ENCODE results near the gene TSEN54. TPM values are rescaled to one million over a fixed set of nuclear protein-coding genes. Genes with fewer than 3 reads are reported as not detected.

TSEN54 gene
- total and polyA plus RNA-seq, 9 donors: 11.3 to 35.0 (median 18.8) TPM

DNA sequence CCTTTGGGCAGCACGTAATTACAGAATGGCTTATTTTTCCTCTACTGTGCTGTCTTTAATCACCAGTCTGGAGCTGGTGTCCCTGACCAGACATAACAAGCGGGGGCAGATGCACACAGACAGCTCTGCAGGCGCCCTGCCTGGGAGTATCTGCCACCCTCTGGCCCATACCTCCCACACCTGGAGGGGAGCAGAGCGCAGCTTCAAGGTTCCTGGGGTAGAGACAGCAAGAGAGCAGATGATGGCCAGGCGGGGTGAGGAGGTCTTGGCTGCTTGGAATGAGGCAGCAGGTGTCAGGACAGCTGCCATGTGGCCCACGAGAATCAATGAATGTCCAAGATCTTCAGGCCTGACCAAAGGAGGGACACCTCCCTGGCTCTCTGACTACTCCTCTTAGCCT is 36.0 kb upstream of the TSEN54 start:
- Histone ChIP-seq H3K36me3 (no peaks in the 10 kb centered on the region), H3K27ac (no peak overlapping the region), H3K9me3 (no peaks in the 10 kb centered on the region), H3K4me3 (no peak overlapping the region), H3K27me3 (no peaks in the 10 kb centered on the region), H3K4me1 (ENCODE audit: insufficient read depth) (peaks cover 18% of the 10 kb centered on the region)
- no peak for TF ChIP-seq POLR2A (IDR thresholded peaks at IDR 0.05)
- 74 to 82% (median 75%) methylated on average over 6 of the region's 6 CpGs for WGBS, 3 donors
- DNase-seq: no peak
- intact Hi-C loops (cut with DNase I): no loop called here

DNA sequence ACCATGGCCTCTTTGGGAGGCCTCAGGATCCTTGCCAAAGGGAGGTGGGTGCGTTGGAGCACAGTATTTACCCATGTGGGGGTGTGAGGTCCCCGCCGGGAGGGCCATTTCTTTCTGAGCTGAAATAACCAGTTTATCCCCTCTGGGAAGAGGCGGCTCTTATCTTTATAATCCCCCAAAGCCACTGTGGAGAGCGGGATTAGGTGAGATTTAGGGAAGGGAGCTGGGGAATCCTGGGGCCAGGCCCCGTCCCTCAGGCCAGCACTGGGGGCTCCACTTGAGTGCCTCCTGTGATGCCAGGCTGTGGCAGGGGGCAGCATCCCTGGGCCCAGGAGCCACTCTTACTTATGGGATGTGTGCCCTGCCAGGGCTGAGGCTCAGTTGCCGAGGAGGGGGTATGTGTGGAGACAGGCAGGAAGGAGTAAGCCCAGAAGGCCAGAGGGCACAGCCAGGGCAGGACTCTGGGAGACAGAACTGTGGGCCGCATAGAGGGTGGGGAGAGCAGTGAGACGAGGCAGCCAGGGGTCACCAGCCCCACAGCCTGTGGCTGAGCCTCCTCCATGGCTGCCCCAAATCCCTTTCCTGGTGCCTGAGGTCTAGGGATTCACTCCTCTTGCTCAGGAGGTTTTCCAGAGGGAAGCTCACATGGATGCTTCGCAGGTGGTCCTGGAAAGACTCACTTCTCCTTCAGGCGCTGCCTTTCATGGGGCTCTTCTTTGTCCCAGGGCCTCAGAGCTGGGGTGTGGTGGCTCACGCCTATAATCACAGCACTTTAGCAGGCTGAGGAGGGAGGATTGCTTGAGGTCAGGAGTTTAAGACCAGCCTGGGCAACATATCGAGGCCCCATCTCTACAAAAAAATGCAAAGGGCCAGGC is 34.9 kb upstream of the TSEN54 start:
- no peak for DNase-seq
- Histone ChIP-seq H3K27me3 (no peaks in the 10 kb centered on the region), H3K9me3 (no peaks in the 10 kb centered on the region), H3K36me3 (no peaks in the 10 kb centered on the region), H3K4me1 (ENCODE audit: insufficient read depth) (peaks cover 13% of the 10 kb centered on the region), H3K27ac (no peak overlapping the region), H3K4me3 (no peak overlapping the region)
- intact Hi-C loops (cut with DNase I): no loop called here
- 79 to 83% (median 81%) methylated on average over 13 of the region's 13 CpGs for WGBS, 3 donors
- TF ChIP-seq, protein P1, sequence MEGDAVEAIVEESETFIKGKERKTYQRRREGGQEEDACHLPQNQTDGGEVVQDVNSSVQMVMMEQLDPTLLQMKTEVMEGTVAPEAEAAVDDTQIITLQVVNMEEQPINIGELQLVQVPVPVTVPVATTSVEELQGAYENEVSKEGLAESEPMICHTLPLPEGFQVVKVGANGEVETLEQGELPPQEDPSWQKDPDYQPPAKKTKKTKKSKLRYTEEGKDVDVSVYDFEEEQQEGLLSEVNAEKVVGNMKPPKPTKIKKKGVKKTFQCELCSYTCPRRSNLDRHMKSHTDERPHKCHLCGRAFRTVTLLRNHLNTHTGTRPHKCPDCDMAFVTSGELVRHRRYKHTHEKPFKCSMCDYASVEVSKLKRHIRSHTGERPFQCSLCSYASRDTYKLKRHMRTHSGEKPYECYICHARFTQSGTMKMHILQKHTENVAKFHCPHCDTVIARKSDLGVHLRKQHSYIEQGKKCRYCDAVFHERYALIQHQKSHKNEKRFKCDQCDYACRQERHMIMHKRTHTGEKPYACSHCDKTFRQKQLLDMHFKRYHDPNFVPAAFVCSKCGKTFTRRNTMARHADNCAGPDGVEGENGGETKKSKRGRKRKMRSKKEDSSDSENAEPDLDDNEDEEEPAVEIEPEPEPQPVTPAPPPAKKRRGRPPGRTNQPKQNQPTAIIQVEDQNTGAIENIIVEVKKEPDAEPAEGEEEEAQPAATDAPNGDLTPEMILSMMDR (IDR thresholded peaks at IDR 0.05): no peak
- TF ChIP-seq POLR2A (IDR thresholded peaks at IDR 0.05): no peak
- TF ChIP-seq EP300 (IDR thresholded peaks at IDR 0.05): no peak

DNA sequence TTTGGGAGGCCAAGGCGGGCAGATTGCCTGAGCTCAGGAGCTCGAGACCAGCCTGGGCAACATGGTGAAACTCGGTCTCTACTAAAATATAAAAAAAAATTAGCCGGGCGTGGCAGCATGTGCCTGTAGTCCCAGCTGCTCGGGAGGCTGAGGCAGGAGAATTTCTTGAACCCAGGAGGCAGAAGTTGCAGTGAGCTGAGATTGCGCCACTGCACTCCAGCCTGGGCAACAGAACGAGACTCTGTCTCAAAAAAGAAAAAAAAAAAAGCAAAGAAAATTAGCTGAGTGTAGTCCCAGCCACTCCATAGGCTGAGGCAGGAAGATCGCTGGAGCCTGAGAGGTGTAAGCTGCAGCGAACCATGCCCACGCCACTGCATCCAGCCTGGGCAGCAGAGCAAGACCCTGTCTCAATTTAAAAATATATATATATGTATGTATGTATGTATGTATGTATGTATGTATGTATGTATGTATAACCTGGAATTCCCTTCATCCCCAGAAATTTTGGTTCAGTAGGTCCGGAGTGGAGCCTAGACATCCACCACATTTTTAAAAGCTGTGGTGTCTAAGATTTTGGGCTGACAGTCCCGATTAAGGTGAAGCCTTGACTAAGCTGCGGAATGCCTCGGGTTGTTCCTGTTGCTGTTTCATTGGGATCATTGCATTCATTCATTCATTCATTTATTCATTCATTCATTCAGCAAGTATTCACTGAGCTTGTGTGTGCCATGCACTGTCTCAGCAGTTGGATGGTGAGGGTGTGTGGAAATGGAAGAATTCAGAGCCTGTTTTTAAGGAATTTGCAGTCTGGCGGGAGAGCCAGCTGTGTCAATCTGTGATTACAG is 34.0 kb upstream of the TSEN54 start:
- H3K4me3 ChIP-seq: no peak overlapping the region
- H3K36me3 ChIP-seq: no peaks in the 10 kb centered on the region
- H3K27ac ChIP-seq: no peak overlapping the region
- no peaks in the 10 kb centered on the region for H3K27me3 ChIP-seq
- peaks cover 8% of the 10 kb centered on the region for H3K4me1 ChIP-seq (ENCODE audit: insufficient read depth)
- WGBS, 3 donors: 87 to 89% (median 88%) methylated on average over 16 of the region's 16 CpGs
- no peak for DNase-seq
- TF ChIP-seq POLR2A (IDR thresholded peaks at IDR 0.05) (no peak), EP300 (IDR thresholded peaks at IDR 0.05) (no peak)
- TF ChIP-seq, protein P1 (IDR thresholded peaks at IDR 0.05): no peak
- intact Hi-C loops (cut with DNase I): no loop called here
- no peaks in the 10 kb centered on the region for H3K9me3 ChIP-seq

DNA sequence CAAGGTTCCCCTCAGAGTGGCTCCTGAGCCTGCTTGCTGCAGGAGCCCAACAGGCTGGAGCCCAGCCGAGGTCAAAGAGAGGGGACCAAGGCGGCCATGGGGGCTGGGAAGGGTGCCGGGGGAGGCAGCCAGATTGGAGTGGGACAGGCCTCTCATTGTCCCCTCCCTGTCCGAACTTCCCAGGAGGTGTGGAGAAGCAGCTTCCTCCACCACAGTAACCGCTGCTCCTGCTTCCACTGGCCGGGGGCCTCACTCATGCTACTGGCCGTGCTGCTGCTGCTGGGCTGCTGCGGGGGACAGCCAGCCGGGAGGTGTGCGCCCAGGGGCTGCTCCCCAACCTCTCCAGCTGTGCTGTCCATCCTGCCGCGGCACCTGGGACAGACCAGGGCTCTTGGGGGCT is 30.6 kb upstream of the TSEN54 start:
- Histone ChIP-seq H3K27me3 (no peaks in the 10 kb centered on the region), H3K4me3 (no peak overlapping the region), H3K27ac (no peak overlapping the region), H3K9me3 (no peaks in the 10 kb centered on the region), H3K4me1 (ENCODE audit: insufficient read depth) (peaks cover 2% of the 10 kb centered on the region), H3K36me3 (no peaks in the 10 kb centered on the region)
- no peak for TF ChIP-seq POLR2A (IDR thresholded peaks at IDR 0.05)
- 66 to 79% (median 73%) methylated on average over 12 of the region's 12 CpGs for WGBS, 3 donors
- intact Hi-C loops (cut with DNase I): no loop called here
- peak in 1 of 5 donors; percentile 21 for DNase-seq

DNA sequence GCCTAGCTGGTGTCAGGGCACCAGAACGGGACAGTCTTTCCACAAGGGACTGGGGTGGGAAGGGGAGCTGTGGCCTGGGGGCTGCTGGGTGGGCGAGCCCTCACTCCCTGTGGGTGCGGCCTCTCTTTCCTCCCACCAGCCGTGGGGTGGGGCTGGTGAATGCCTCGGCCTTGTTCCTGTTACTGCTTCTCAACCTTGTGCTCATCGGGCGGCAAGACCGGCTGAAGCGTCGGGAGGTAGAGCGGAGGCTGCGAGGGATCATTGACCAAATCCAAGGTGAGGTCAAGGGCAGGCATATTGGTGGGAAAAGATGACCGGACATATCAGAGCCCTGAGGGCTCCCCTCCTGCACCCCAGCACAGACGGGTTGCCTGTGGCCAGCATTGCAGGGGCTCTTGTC is 30.2 kb upstream of the TSEN54 start:
- Histone ChIP-seq H3K9me3 (no peaks in the 10 kb centered on the region), H3K27ac (no peak overlapping the region), H3K4me1 (ENCODE audit: insufficient read depth) (peaks cover 2% of the 10 kb centered on the region), H3K27me3 (no peaks in the 10 kb centered on the region), H3K36me3 (no peaks in the 10 kb centered on the region), H3K4me3 (no peak overlapping the region)
- DNase-seq: no peak
- 75 to 88% (median 81%) methylated on average over 10 to 14 of the region's 14 CpGs for WGBS, 3 donors
- intact Hi-C loops (cut with DNase I): no loop called here
- TF ChIP-seq POLR2A (IDR thresholded peaks at IDR 0.05) (no peak), EP300 (IDR thresholded peaks at IDR 0.05) (no peak)
- TF ChIP-seq, protein P1 (IDR thresholded peaks at IDR 0.05): no peak
